H9 (cell line): ENCODE results near the gene TRIM27. TPM values are rescaled to one million over a fixed set of nuclear protein-coding genes. Genes with fewer than 3 reads are reported as not detected.

ENCODE experiments used
- DNase-seq: peaks from one replicate; pipeline ENCODE4 v3.0.0-alpha.2; 2017
- H2AFZ ChIP-seq: one replicate; pipeline ENCODE4 v1.6.1; 2013; ENCODE audit warnings: mild to moderate bottlenecking, low read length, control low read depth, moderate library complexity
- H2AK5ac ChIP-seq: 2 replicates; pipeline ENCODE4 v1.6.1; 2013; ENCODE audit warnings: low read length, control low read depth, mixed read lengths; ENCODE audit not compliant: insufficient read length
- H2BK120ac ChIP-seq: one replicate; pipeline ENCODE4 v1.6.1; 2013; ENCODE audit warnings: low read depth, mild to moderate bottlenecking, low read length, control low read depth, inconsistent platforms; ENCODE audit not compliant: poor library complexity, severe bottlenecking
- H2BK12ac ChIP-seq: 2 replicates; pipeline ENCODE4 v1.6.1; 2013; ENCODE audit warnings: low read length, control low read depth, mixed read lengths, low read depth; ENCODE audit not compliant: insufficient read length
- H2BK15ac ChIP-seq: 2 replicates; pipeline ENCODE4 v1.6.1; 2013; ENCODE audit warnings: low read depth, low read length, control low read depth
- H2BK20ac ChIP-seq: one replicate; pipeline ENCODE4 v1.6.1; 2013; ENCODE audit warnings: low read depth, mild to moderate bottlenecking, low read length, control low read depth, inconsistent platforms; ENCODE audit not compliant: poor library complexity, severe bottlenecking
- H2BK5ac ChIP-seq: 2 replicates; pipeline ENCODE4 v1.6.1; 2013; ENCODE audit warnings: low read length, control low read depth, mixed read lengths; ENCODE audit not compliant: insufficient read length
- H3K14ac ChIP-seq: 2 replicates; pipeline ENCODE4 v1.6.1; 2013; ENCODE audit warnings: low read length, control low read depth; ENCODE audit not compliant: insufficient read depth
- H3K18ac ChIP-seq: 2 replicates; pipeline ENCODE4 v1.6.1; 2013; ENCODE audit warnings: low read depth, mild to moderate bottlenecking, mixed read lengths, low read length, control low read depth; ENCODE audit not compliant: insufficient read length
- H3K23ac ChIP-seq: 2 replicates; pipeline ENCODE4 v1.6.1; 2013; ENCODE audit warnings: low read length, control low read depth, mixed read lengths, low read depth; ENCODE audit not compliant: insufficient read length
- H3K23me2 ChIP-seq: 2 replicates; pipeline ENCODE4 v1.6.1; 2013; ENCODE audit warnings: low read depth, mild to moderate bottlenecking, mixed read lengths, low read length, control low read depth; ENCODE audit not compliant: insufficient read length, poor library complexity, severe bottlenecking
- H3K27ac ChIP-seq: 2 replicates; pipeline ENCODE4 v1.5.1; 2013; ENCODE audit warnings: low read length, control low read depth, mixed read lengths, low read depth; ENCODE audit not compliant: insufficient read length
- H3K27me3 ChIP-seq: 2 replicates; pipeline ENCODE4 v1.6.1; 2013; ENCODE audit warnings: low read length, control low read depth, inconsistent platforms; ENCODE audit not compliant: insufficient read depth
- H3K4ac ChIP-seq: 2 replicates; pipeline ENCODE4 v1.6.1; 2013; ENCODE audit warnings: low read depth, mild to moderate bottlenecking, control low read depth, inconsistent platforms, low read length, moderate library complexity
- H3K4me1 ChIP-seq: 2 replicates; pipeline ENCODE4 v1.6.1; 2013; ENCODE audit warnings: low read length, control low read depth, inconsistent platforms; ENCODE audit not compliant: insufficient read depth
- H3K4me2 ChIP-seq: 2 replicates; pipeline ENCODE4 v1.6.1; 2013; ENCODE audit warnings: low read length, control low read depth, mixed read lengths; ENCODE audit not compliant: insufficient read length, insufficient read depth
- H3K56ac ChIP-seq: 2 replicates; pipeline ENCODE4 v1.6.1; 2013; ENCODE audit warnings: low read depth, mild to moderate bottlenecking, mixed read lengths, low read length, control low read depth; ENCODE audit not compliant: insufficient read length
- H3K79me1 ChIP-seq: 2 replicates; pipeline ENCODE4 v1.6.1; 2013; ENCODE audit warnings: low read depth, mild to moderate bottlenecking, moderate library complexity, low read length, control low read depth, inconsistent platforms; ENCODE audit not compliant: insufficient read depth, poor library complexity, severe bottlenecking
- H3K79me2 ChIP-seq: 2 replicates; pipeline ENCODE4 v1.6.1; 2013; ENCODE audit warnings: low read length, control low read depth, inconsistent platforms; ENCODE audit not compliant: insufficient read depth
- H3K9ac ChIP-seq: 2 replicates; pipeline ENCODE4 v1.6.1; 2013; ENCODE audit warnings: low read length, control low read depth, mixed read lengths; ENCODE audit not compliant: insufficient read length; ENCODE audit errors: extremely low read depth
- H3K9me3 ChIP-seq: one replicate; pipeline ENCODE4 v1.6.1; 2013; ENCODE audit warnings: low read depth, low read length, inconsistent platforms; ENCODE audit not compliant: control insufficient read depth
- H3T11ph ChIP-seq: one replicate; pipeline ENCODE4 v1.6.1; 2013; ENCODE audit warnings: mild to moderate bottlenecking, low read length, control low read depth, inconsistent platforms
- H4K20me1 ChIP-seq: one replicate; pipeline ENCODE4 v1.6.1; 2013; ENCODE audit not compliant: control insufficient read depth, insufficient read length, insufficient read depth
- H4K5ac ChIP-seq: 2 replicates; pipeline ENCODE4 v1.6.1; 2013; ENCODE audit warnings: low read depth, mild to moderate bottlenecking, mixed read lengths, low read length, control low read depth; ENCODE audit not compliant: insufficient read length
- H4K8ac ChIP-seq: replicated peaks from 2 replicates; pipeline ENCODE4 v1.6.1; 2013; ENCODE audit warnings: low read length, control low read depth, mixed read lengths, low read depth; ENCODE audit not compliant: insufficient read length
- H4K91ac ChIP-seq: 2 replicates; pipeline ENCODE4 v1.6.1; 2013; ENCODE audit warnings: low read depth, mild to moderate bottlenecking, moderate library complexity, mixed read lengths, low read length, control low read depth; ENCODE audit not compliant: insufficient read length
- H3K27ac Mint-ChIP-seq, 3 experiments: 2 replicates in 2 of 3; 3 replicates in 1 of 3; pipeline ENCODE4 v1.8.0; 2020 to 2021; ENCODE audit warnings: mixed read lengths in 3 of 3, mild to moderate bottlenecking in 1 of 3, moderate library complexity in 1 of 3
- H3K27me3 Mint-ChIP-seq: 2 replicates; pipeline ENCODE4 v1.8.0; 2021; ENCODE audit warnings: low read depth, mild to moderate bottlenecking, moderate library complexity, mixed read lengths
- H3K36me3 Mint-ChIP-seq, 3 experiments: 2 replicates in 2 of 3; 3 replicates in 1 of 3; pipeline ENCODE4 v1.8.0; 2020 to 2021; ENCODE audit warnings: low read depth in 3 of 3, mixed read lengths in 3 of 3; ENCODE audit not compliant: insufficient read depth in 1 of 3
- H3K4me1 Mint-ChIP-seq, 2 experiments: 2 replicates each; pipeline ENCODE4 v1.8.0; 2020; ENCODE audit warnings: mixed read lengths in 2 of 2
- H3K4me3 Mint-ChIP-seq, 2 experiments: 2 replicates in 1 of 2; 3 replicates in 1 of 2; pipeline ENCODE4 v1.8.0; 2020 to 2021; ENCODE audit warnings: mild to moderate bottlenecking in 2 of 2, mixed read lengths in 2 of 2, moderate library complexity in 1 of 2
- H3K9me3 Mint-ChIP-seq, 2 experiments: 2 replicates in 1 of 2; 3 replicates in 1 of 2; pipeline ENCODE4 v1.8.0; 2020; ENCODE audit warnings: mild to moderate bottlenecking in 2 of 2, mixed read lengths in 2 of 2, moderate library complexity in 1 of 2
- WGBS: extraction: QIAGEN DNeasy Blood & Tissue Kit; methylation state at CpG from one replicate; pipeline ENCODE4 v1.1.7; 2013; ENCODE audit warnings: missing lambda C conversion rate, low lambda C conversion rate, mixed read lengths; ENCODE audit not compliant: insufficient read length; ENCODE audit errors: extremely low coverage; 5-methylcytosine and 5-hydroxymethylcytosine counted together
- total RNA-seq: library from RNA; stranded (reverse); gene quantifications from 2 replicates; pipeline ENCODE4 v1.2.1, GENCODE V29; 2021
- TF ChIP-seq, protein P1 (sequence below): fragments of 200-600 bp; sonication (generic); conservative IDR thresholded peaks from 3 replicates; pipeline ENCODE4 v1.8.0; 2021; ENCODE audit warnings: antibody characterized with exemption, mild to moderate bottlenecking

Gene TRIM27
- total RNA-seq, 1 experiment from 2014 or later: 98.2 TPM

DNA sequence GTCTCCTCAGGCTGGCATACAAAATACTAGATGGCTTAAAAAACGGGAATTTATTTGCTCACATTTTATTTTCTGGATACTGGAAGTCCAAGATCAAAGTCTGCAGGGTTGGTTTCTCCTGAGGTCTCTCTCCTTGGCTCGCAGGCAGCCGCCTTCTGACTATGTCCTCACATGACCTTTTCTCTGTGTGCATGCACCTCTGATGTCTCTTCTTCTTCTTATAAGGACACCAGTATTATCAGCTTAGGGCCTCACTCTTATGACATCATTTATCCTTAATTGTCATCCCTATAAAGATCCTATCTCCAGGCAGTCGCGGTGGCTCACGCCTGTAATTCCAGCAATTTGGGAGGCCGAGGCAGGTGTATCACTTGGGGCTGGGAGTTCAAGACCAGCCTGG is 9.3 kb upstream of the TRIM27 start:
- no peaks in the 10 kb centered on the region for H4K20me1 ChIP-seq
- no peaks in the 10 kb centered on the region for H3K23me2 ChIP-seq
- H3K4me2 ChIP-seq: no peak overlapping the region
- no peak overlapping the region for H4K5ac ChIP-seq
- no peak overlapping the region for H2BK15ac ChIP-seq
- no peak overlapping the region for H3K56ac ChIP-seq
- H3K14ac ChIP-seq: no peak overlapping the region
- no peak overlapping the region for H2BK20ac ChIP-seq
- H2BK120ac ChIP-seq: no peak overlapping the region
- no peak overlapping the region for H2AFZ ChIP-seq
- WGBS: no CpG with 5 or more reads among the region's 7 CpGs
- H4K91ac ChIP-seq: no peak overlapping the region
- no peak overlapping the region for H3K23ac ChIP-seq
- H2AK5ac ChIP-seq: no peak overlapping the region
- DNase-seq: no peak
- H3K27me3 Mint-ChIP-seq: no peaks in the 10 kb centered on the region
- H3K27ac ChIP-seq: no peak overlapping the region
- no peak overlapping the region for H3K27ac Mint-ChIP-seq
- H3K79me1 ChIP-seq: no peaks in the 10 kb centered on the region
- H3T11ph ChIP-seq: no peak overlapping the region
- peaks cover 0 to 2% of the 10 kb centered on the region in 2 experiments; a peak in 1 of 4 replicates for H3K4me1 Mint-ChIP-seq
- no peak overlapping the region for H3K4me3 Mint-ChIP-seq
- H2BK12ac ChIP-seq: no peak overlapping the region
- no peak overlapping the region for H3K4ac ChIP-seq
- H3K36me3 Mint-ChIP-seq: no peaks in the 10 kb centered on the region
- no peaks in the 10 kb centered on the region for H3K9me3 ChIP-seq
- TF ChIP-seq, protein P1, sequence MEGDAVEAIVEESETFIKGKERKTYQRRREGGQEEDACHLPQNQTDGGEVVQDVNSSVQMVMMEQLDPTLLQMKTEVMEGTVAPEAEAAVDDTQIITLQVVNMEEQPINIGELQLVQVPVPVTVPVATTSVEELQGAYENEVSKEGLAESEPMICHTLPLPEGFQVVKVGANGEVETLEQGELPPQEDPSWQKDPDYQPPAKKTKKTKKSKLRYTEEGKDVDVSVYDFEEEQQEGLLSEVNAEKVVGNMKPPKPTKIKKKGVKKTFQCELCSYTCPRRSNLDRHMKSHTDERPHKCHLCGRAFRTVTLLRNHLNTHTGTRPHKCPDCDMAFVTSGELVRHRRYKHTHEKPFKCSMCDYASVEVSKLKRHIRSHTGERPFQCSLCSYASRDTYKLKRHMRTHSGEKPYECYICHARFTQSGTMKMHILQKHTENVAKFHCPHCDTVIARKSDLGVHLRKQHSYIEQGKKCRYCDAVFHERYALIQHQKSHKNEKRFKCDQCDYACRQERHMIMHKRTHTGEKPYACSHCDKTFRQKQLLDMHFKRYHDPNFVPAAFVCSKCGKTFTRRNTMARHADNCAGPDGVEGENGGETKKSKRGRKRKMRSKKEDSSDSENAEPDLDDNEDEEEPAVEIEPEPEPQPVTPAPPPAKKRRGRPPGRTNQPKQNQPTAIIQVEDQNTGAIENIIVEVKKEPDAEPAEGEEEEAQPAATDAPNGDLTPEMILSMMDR: no peak
- H3K9me3 Mint-ChIP-seq: no peaks in the 10 kb centered on the region
- no peaks in the 10 kb centered on the region for H3K79me2 ChIP-seq
- H3K9ac ChIP-seq: no peak overlapping the region
- H3K18ac ChIP-seq: no peak overlapping the region
- no peaks in the 10 kb centered on the region for H3K4me1 ChIP-seq
- no peak overlapping the region for H4K8ac ChIP-seq
- no peaks in the 10 kb centered on the region for H3K27me3 ChIP-seq
- no peak overlapping the region for H2BK5ac ChIP-seq
